ENCODE measurements around the gene FASN.

The FASN gene

DNA sequence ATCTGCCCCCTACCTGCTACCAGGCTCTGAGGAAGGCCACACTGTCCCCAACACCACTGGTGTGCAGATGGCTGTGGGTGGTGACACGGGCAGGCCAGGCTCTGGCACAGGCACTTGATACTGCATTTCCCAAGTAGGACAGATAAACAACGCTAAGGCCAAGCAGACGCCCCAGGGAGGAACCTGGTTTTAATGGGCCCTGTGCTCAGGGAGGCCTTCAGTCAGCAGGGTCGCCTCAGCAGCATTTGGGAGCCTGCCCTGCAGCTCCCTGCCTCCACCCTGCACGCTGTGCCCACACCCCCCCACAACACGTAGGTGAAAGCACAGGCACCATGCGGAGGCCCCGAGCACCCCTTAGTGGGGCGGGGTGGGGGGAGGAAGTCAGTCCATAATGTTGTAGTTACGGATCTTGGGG lies 3.3 kb upstream of the FASN start:
- DNase-seq: no peak

DNA sequence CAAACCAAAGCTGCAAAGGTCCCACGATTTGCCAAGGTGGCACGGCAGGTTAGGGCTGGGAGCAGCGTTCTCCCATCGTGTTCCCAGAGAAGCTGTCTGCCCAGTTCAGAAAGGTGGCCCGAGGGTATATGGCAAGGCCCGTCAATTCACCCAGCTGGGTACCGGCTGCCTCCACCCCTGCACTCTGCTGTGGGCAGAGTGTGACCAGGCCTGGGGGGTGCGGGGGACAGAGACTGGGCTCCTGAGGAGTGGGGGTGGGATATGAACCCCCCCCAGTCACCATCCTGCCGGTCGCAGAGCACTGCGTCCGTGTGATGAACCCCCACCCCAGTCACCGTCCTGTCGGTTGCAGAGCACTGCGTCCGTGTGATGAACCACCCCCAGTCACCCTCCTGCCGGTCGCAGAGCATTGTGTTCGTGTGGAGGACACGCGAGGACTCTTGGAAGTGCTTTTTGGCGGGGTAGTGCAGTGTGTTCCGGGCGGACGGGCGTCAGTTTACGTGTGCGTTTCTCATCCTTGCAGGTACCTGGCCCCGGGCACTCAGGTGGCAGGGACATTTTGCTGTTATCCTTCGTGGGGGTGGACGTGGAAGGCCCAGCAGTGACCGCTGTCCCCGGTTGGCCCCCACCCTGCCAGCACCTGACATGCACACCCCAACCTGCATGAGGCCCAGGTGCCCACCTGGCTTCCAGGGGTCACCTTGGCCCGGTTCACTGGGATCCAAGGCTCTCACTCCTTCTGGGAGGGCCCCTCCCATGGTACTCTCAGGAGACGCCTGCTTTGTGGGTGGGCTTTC lies 2.7 kb upstream of the FASN start:
- no peak for DNase-seq

DNA sequence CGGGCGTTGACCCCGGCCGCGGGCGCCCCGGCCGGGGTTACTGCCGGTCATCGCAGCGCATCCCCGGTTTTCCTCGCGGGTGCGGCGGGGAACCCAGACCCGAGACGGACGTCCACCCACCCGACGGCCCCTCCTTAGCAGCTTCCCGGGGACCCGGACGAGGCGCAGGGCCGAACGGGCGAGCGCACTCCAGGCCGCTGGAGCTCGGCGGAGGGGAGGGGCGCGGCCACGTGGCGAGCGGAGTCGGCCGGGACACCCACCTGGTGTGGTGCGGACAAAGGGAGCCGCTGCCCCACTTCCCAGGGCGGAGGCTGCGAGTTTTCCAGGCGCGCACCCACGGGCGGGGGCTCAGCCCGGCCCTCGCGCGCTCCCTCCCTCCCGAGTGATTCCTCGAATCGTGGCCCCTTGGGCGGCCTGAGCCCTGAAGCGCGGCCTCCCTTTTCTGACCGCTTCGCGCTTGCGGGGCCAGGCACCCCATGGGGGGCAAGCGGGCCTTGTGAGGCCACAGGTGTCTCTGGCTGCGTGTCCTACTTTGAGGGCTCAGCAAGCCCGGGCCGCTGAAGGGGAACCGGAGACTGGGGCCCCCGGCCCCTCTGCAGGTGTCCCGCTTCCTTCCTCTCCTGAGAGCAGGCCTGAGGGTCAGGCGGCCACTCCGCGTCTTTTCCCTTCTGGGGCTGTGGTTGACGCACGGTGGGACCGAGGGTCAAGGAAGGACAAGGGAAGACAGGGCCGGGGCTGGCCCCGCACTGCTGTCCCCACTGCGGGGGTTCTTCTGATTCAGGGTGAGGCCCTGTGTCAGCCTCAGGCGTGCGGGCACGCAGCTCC lies 1.1 kb upstream of the FASN start:
- DNase-seq: peak; percentile 37

DNA sequence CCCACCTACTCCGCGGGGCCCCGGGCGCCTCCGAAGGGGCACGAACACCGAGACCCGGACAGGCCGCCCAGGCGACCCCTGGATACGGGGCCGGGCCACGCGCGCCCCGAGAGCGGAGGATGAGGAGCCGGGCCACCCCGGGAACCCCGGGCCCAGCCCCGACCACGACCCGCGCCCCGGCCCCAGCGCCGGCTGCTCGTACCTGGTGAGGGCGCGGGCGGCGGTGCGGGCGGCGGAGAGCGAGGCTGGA lies 192 bp downstream of the FASN start:
- DNase-seq: no peak

DNA sequence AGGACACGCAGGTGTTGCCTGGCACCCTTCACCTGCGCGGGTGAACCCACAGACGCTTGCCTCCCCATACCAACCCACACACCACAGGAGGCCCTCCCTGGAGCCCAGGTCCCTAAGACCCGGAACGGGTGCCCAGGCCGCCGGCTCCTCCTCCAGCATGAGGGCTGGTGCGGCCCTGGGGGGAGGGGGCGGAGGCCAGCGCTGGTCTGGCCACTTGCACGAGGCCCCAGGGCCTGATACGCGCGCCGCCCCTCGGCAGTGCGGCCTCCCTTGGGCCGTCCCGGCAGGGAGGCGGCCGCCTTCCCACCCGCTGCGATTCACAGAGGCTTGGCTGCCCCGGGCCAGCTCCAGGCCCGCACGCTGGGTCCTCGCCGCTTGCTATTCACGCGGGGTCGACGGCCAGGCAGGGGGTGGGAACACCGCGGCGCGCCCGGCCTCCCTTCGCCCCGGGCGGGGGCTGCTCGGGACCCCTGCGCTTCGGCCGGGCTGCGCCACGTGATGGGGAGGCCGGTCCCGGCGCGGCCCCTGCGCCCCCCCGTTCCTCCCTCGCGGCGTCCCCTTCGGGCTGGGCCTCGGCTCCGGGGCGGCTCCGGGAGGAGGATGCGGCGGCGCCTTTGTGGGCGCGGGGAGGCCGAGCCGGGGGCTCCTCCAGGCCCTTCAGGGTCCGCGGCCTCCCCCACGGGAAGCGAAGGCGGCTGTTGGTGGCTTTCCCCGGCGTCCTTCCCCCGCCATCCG lies 685 bp downstream of the FASN start:
- DNase-seq: no peak

DNA sequence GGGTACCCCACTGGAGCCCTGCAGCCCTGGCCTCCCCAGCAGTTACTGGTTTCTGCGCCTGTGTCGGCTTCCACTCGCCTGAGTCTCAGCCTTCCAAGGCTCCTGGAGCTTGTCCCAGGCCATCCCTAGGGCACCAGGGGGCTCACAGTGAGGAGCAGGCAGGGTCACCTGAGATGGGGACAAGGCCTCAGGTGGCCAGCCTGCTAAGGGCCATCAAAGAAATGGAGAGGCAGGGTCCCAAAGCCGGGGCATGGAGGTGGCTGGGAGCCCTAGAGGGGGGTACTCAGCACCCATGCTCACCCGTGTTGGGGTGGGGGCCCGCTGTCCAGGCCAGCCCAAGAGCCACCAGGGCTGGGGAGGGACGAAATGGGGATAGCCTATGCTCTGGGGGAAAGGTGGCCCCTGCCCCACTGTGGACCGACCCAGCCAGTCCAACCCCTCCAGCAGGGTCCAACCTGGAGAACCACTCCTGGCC lies 1.3 kb downstream of the FASN start:
- DNase-seq: no peak

DNA sequence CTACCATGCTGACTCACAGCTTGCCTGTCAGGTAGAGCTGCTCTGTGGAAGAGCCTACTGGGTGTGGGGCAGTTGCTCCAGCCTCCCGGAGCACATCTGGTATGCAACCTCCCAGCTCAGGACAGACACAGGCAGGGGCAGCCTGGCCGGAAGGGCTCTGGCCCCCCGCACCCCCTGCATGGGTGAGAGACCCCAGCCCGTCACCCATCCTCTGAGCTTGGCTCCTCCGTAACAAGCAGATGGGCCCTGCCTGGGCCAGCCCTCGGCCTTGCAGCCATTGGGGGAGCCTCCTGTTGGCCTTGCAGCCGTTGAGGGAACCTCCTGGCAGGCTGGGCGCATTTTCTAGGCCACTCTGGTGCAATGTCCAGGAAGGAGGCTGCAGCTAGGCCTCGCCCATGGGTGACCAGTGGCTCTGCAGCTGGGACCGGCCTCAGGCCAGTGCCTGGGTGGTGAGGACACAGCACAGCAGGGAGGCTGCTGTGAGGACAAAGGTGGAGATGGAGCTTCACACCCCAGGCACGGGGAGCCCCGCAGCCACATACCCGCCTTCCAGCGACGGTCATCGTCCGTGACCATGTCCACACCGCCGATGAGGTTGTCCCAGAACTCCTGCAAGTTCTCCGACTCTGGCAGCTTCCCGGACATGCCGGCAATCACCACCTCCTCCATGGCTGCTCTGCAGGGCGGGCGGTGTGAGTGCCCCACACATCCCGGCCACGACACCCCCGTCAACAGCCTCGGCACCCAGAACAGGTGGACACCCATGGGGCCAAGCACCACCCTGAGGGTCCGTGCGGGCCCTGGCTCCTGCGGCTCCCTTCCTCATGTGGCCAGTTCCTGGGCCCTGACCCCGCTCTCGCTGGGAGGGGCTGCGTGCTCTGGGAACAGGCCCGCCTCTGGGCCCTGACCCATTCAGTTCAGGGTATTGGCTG lies 2.0 kb downstream of the FASN start:
- DNase-seq: no peak

DNA sequence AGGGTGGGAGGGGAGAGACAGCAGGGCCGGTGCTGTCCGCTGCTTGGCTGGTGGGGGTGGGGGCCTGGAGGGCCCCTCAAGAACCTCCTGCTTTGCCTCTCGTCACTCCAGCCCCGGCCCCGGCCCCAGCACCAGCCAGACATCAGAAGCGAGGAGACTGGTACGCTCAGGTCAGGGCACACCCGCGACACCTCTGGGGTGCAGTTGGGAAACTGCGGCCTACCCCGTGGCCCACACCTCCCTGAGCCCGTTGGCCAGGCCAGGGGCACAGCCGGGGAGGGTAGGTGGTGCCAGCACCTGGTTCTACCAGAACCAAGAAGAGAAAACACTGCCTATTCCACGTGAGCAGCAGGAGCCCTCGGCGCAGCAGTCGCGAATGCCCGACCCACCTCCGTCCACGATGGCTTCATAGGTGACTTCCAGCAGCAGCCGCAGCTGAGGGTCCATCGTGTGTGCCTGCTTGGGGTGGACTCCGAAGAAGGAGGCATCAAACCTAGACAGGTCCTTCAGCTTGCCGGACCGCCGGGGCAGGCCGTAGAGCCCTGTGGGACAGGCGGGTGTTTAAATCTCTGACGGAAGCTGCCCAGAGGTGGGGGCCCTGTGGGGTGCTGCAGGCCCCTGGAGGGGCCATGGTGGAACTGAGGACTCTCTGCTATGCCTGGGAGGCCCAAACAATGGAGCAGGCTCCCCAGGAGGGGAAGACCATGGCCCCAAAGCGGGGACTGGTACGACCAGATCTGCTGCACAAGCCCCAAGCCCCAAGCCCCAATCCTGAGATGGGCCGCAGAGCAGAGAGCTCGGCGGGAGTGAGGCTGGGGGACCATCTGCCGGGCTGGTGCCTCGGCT lies 2.9 kb downstream of the FASN start:
- no peak for DNase-seq

DNA sequence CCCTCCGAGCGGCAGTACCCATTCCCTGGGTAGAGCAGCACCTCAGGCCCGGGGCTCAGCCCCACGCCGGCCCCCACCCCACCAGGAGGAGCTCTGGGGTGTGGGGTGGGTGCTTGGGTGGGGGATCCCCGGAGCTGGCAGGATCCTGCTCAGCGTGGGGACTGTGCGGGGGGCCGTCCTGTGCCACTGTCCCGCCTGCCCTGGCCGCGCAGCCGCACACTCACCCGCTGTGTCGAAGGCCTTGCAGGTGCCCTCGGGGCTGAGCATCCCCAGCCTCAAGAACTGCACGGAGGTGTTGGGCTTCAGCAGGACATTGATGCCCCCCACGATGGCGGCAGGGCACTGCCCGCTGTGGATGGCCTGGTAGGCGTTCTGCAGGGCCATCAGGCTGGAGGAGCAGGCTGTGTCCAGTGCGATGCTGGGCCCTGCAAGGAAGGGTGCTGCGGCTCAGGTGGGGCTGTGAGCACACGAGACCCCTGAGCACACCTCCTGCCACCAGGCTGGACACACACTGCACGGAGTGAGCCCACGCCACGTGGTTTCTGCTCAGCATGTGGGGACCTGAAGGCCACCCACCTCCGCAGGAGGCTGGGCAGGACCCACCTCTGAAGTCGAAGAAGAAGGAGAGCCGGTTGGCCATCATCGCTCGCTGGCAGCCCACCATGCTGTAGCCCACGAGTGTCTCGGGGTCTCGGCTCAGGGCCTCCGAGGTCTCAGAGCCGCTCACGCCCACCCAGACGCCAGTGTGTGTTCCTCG lies 4.9 kb downstream of the FASN start:
- no peak for DNase-seq

DNA sequence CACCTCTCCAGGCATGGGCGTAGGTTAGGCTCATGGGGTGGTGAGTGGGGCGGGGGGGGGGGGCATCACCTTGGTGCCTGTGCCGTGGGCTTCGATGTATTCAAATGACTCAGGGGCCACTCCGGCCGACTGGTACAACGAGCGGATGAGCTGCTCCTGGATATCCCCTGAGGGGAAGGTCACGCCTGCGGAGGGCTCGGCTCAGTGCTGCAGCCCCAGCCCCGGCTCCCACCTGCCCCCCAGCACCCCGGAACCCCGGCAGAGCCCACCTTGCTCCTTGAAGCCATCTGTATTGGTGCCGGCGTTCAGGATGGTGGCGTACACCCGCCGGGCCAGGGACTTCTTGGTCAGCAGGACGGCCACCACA lies 5.4 kb downstream of the FASN start:
- no peak for DNase-seq

DNA sequence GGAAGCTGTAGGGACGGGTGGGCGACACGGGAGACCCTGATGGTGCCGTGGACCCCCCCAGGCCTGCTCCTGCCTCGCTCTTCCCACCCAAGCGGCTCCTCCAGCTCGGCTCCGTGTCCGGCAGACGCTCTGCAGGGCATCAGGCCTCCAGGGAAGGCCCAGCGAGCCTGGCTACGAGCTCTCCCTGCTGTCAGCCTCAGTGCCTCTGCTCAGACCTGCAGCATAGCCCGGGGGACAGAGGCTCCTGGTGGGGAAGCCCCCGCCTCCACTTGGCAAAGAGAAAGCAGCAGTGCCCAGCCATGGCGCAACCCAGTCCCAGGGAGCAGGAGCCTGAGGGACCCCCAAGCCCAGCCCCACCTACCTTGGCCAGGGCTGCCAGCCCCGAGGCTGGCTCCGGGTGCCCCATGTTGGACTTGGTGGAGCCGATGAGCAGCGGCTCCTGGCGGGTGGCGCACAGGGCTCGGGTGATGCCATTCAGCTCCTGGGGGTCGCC lies 5.9 kb downstream of the FASN start:
- no peak for DNase-seq

DNA sequence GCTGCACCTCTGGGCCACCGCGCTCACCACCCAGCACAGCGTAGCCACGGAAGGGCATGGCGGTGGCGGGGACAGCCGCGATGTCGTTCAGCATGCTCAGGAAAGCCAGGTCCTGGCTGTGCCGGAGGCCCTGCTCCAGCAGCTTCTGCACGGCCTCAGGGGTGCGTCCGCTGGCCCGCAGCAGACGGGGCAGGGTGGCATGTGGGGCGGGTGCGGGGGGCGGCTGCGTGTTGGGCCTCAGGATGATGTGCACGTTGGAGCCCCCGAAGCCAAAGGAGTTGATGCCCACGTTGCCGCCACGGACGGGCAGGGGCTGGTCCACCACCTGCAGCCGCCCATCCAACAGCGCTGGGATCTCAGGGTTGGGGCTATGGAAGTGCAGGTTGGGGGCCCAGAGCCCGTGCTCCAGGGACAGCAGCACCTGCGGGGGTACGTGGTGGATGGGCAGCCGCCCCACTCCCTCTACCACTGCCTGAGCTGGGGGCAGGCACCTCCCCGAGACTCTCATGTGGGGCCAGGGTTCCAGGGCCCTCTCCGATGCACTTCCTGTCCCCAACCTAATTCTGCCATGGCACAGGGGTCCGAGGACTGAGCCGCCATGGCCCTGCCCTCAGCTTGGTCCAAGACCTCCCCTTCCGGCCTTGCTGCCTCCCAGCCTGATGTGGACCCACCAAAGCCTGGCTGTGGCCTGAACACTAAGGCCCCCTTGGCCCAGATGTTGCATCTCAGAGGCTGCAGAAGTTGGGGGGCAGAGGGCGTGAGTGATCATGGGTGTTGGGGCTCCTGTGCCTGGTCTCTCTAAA lies 6.6 kb downstream of the FASN start:
- DNase-seq: no peak

DNA sequence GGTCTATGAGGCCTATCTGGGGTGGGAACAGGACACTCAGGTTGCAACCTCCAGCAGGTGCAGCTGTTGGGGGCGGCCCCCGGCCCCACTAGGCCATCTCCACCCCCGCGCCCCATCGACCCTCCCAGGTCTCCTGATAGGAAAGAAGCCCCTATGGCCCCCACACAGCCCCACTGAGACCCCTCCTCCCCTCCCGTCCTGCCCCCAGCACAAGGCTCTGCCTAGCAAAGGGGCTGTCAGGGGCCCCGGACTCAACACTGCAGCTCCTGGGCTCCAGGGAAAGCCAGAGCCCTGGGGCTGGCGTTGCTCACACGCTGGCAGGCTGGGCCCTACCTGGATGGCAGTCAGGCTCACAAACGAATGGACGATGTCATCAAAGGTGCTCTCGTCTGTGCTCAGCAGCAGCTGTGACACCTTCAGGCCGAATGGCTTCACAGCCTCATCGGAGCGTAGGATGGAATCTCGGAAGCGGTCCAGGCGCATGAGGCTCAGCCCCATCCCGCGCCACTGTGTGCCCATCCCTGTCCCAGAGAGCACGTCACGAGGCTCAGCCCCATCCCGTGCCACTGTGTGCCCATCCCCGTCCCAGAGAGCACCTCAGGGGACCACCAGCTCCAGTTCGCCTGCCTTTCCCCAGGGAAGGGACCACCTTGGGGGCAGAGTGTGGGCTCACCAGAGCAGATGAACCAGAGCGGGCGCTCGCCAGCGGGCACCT lies 7.3 kb downstream of the FASN start:
- no peak for DNase-seq

DNA sequence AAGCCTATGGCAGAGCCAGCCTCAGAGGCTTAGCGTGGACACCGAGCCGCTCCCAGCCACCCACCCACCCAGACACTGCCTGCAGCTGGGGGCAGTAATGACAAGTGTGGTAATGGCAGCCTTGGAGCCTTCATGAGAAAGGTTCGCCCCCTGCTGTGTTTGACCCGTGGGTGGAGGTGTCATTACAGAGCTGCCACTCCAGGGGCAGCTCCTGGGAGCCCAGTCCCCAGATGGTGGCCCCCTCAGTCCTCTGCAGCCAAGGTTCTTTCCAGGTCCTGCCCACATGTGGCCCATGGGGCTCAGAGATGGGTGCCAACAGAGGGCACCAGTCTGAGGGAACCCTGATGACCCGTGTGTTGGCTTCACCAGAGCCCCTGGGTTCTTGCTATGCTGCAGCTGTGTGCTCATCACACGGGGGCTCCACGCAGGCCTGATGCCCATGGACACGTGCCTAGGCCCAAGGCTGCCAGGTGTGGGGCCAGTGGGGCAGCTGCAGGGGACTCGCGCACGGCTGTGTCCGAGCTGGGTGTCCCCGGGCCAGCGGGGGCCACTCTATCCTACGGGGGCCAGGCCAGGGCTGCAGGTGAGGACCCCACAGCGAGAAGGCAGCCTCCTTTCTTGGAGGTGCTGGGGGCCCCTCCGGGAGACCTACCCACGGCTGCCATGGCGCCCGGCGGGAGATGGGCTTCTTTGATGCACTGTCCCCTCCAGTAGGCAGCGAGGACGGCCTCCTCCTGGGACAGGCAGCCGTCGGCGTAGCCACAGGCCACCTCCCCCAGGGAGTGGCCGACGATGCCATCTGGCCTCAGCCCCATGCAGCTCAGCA lies 8.1 kb downstream of the FASN start:
- no peak for DNase-seq

DNA sequence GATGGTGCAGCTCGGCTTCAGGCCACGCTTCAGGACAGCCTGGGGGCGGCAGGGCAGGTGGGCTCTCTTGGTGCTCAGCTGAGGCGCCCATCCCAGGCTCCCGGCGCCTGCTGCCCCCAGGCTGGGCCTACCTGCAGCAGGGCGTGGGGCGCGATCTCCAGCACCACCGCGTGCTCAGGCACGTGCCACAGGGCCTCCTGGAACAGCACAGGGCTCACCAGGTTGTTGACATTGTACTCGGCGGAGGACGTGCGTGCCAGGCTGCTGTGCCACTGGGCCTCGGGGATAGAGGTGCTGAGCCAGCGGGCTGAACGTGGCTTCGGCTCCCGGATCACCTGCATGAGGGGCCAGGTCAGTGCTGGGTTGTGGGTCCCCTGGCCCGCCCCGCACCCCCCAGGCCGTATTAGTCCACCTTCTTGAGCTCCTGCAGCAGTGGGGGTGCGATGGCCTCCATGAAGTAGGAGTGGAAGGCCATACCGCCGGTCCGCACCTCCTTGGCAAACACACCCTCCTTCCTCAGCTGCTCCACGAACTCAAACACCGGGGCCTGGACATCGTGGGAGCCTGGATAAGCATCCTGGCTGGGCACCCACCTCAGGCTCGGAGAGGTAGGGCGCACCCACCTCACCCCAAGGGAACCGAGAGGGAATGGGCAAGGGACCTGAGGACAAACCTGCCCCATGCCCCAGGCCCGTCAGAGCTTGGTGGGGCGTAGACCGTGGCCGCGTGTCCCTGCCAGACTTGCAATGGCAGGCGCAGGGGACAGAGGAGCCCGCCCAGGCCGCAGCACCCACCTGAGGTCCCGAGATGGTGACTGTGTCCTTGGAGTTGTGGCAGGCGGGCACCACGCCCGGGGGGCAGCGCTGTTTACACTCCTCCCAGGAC lies 9.0 kb downstream of the FASN start:
- DNase-seq: no peak

DNA sequence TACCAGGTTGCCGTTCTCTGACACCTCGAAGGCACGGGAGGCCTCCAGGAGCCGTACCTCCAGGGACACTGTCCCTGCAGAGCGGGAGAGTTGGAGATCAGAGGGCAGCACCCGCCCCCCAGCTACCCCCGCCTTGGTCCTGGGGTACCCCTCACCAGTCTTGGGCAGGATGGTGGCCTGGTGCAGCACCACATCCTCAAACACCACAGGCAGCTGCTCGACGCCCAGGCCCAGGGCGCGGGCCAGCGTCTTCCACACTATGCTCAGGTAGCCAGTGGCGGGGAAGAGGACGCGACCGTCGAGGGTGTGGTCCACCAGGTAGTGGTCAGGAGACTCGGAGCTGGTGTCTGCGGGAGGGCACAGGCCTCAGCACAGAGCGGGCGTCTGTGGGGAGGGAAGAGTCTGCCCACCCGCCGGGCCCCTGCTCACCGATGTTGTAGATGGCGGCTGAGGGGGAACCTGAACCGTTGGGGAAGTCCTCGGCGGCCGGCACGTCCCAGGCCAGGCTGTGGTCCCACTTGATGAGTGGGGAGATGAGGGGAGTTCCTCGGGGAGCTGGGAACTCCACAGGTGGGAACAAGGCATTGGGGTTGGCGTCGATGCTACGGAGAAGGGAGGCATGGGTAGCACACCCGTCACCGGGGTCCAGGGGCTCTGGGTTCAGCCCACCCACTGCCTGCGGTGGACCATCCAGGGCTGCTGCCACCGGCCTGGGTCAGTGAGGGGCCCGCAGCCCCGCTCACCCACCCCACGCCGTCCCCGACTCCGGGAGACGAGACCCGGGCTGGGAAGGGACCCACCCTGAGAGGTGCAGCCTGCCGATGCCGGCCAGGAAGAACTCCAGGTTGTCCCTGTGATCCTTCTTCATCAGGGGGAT lies 9.8 kb downstream of the FASN start:
- DNase-seq: no peak

Measured in NCI-H748 treated with DMSO at 0.1 percent for 48 hours (cell line).